ENCODE data around the gene HOXA13. TPM values are rescaled to one million over a fixed set of nuclear protein-coding genes. Genes with fewer than 3 reads are reported as not detected.

Gene HOXA13
- total RNA-seq, 6 donors from 2014 or later, result not detected

- peak overlapping the region in 2 of 4 donors; percentile 0 to 15 for H3K4me3 ChIP-seq
- H3K27ac ChIP-seq, result no peak overlapping the region
- H3K9me3 ChIP-seq, result no peaks in the 10 kb centered on the region
- ATAC-seq (ENCODE audit: low FRiP score in 2 of 2) (peak; percentile 59 to 84), DNase-seq (peak; percentile 51 to 93)
- 15 to 18% methylated on average over 51 to 56 of the region's 56 CpGs for WGBS, 2 donors
- TF ChIP-seq POLR2A (IDR thresholded peaks at IDR 0.05) (no peak), POLR2AphosphoS5 (IDR thresholded peaks at IDR 0.05) (no peak), EP300 (IDR thresholded peaks at IDR 0.05) (no peak)
- TF ChIP-seq, protein P1, sequence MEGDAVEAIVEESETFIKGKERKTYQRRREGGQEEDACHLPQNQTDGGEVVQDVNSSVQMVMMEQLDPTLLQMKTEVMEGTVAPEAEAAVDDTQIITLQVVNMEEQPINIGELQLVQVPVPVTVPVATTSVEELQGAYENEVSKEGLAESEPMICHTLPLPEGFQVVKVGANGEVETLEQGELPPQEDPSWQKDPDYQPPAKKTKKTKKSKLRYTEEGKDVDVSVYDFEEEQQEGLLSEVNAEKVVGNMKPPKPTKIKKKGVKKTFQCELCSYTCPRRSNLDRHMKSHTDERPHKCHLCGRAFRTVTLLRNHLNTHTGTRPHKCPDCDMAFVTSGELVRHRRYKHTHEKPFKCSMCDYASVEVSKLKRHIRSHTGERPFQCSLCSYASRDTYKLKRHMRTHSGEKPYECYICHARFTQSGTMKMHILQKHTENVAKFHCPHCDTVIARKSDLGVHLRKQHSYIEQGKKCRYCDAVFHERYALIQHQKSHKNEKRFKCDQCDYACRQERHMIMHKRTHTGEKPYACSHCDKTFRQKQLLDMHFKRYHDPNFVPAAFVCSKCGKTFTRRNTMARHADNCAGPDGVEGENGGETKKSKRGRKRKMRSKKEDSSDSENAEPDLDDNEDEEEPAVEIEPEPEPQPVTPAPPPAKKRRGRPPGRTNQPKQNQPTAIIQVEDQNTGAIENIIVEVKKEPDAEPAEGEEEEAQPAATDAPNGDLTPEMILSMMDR (IDR thresholded peaks at IDR 0.05), result peak; percentile 45 to 82 (median 64)
- peaks cover 19 to 35% (median 22%) of the 10 kb centered on the region in 4 donors for H3K4me1 ChIP-seq
- H3K27me3 ChIP-seq, result peaks cover 0 to 91% (median 53%) of the 10 kb centered on the region in 4 donors
- H3K36me3 ChIP-seq, result no peaks in the 10 kb centered on the region
Measured at GRCh38 chr7:27179503-27180430, 20.1 kb downstream of the HOXA13 start.

GRCh38 chr7:27179030-27179429 is 20.9 kb downstream of the HOXA13 start:
- H3K36me3 ChIP-seq, result no peaks in the 10 kb centered on the region
- ATAC-seq (ENCODE audit: low FRiP score in 2 of 2) (no peak), DNase-seq (peak in 1 of 2 donors; percentile 5)
- 46 to 52% methylated on average over 14 of the region's 14 CpGs for WGBS, 2 donors
- TF ChIP-seq EP300 (IDR thresholded peaks at IDR 0.05), result no peak
- TF ChIP-seq POLR2AphosphoS5 (IDR thresholded peaks at IDR 0.05), result no peak
- TF ChIP-seq POLR2A (IDR thresholded peaks at IDR 0.05), result no peak
- TF ChIP-seq, protein P1 (IDR thresholded peaks at IDR 0.05), result no peak
- H3K4me1 ChIP-seq, result peaks cover 17 to 33% (median 19%) of the 10 kb centered on the region in 4 donors
- H3K9me3 ChIP-seq, result no peaks in the 10 kb centered on the region
- H3K27me3 ChIP-seq, result peaks cover 0 to 91% (median 54%) of the 10 kb centered on the region in 4 donors
- no peak overlapping the region for H3K27ac ChIP-seq
- H3K4me3 ChIP-seq, result no peak overlapping the region

- DNase-seq, result no peak
- Histone ChIP-seq H3K27me3 (peaks cover 0 to 91% (median 57%) of the 10 kb centered on the region in 4 donors), H3K4me3 (no peak overlapping the region), H3K36me3 (no peaks in the 10 kb centered on the region), H3K27ac (no peak overlapping the region), H3K4me1 (peaks cover 19 to 33% (median 22%) of the 10 kb centered on the region in 4 donors), H3K9me3 (peaks cover 0 to 5% (median 0%) of the 10 kb centered on the region in 4 donors)
- WGBS, 2 donors, result 79 to 83% methylated on average over 6 of the region's 6 CpGs
- TF ChIP-seq, protein P1 (IDR thresholded peaks at IDR 0.05), result no peak
- TF ChIP-seq POLR2A (IDR thresholded peaks at IDR 0.05) (no peak), POLR2AphosphoS5 (IDR thresholded peaks at IDR 0.05) (no peak), EP300 (IDR thresholded peaks at IDR 0.05) (no peak)
- ATAC-seq (ENCODE audit: low FRiP score in 2 of 2), result no peak
Measured at GRCh38 chr7:27178366-27178765, 21.5 kb downstream of the HOXA13 start.

- DNase-seq (no peak), ATAC-seq (ENCODE audit: low FRiP score in 2 of 2) (no peak)
- H3K36me3 ChIP-seq, result no peaks in the 10 kb centered on the region
- H3K4me3 ChIP-seq, result no peak overlapping the region
- WGBS, 2 donors, result 83 to 90% methylated on average over 5 of the region's 5 CpGs
- H3K9me3 ChIP-seq, result peaks cover 0 to 6% (median 0%) of the 10 kb centered on the region in 4 donors
- H3K27me3 ChIP-seq, result peaks cover 0 to 91% (median 58%) of the 10 kb centered on the region in 4 donors
- no peak overlapping the region for H3K27ac ChIP-seq
- peaks cover 25 to 33% (median 25%) of the 10 kb centered on the region in 4 donors for H3K4me1 ChIP-seq
- TF ChIP-seq, protein P1 (IDR thresholded peaks at IDR 0.05), result no peak
- TF ChIP-seq POLR2AphosphoS5 (IDR thresholded peaks at IDR 0.05), result no peak
- no peak for TF ChIP-seq POLR2A (IDR thresholded peaks at IDR 0.05)
- TF ChIP-seq EP300 (IDR thresholded peaks at IDR 0.05), result no peak
Measured at GRCh38 chr7:27177795-27178320, 22.0 kb downstream of the HOXA13 start.

Measured in upper lobe of left lung (tissue), 6 donors.